ENCODE measurements around the gene PBX4. TPM values are rescaled to one million over a fixed set of nuclear protein-coding genes. Genes with fewer than 3 reads are reported as not detected.

Gene PBX4
- total RNA-seq, 1 experiment from 2014 or later = 11.6 TPM

DNA sequence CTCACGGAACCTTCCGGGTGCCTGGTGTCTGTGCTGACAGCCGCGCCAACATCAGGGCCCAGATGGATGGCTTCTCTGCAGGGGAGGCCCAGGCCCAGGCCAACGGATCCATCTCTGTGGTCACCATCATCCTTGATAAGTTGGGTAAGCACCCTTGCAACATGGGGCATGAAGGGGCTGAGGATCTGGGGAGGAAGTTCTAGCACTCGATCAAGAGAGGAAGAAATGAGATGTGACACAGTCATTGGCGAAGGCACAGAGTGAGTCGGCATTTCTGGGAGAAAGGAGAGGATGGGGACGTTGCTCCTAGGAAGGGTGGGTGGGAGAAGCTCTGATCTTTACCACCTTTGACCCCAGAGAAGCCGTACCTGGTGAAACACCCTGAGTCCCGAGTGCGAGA lies 76.0 kb downstream of the PBX4 start:
- ATAC-seq (no peak), DNase-seq (ENCODE audit: low read depth, low spot score) (no peak)
- H3K4me2 ChIP-seq (ENCODE audit: low read length) = no peak overlapping the region
- POLR2A ChIA-PET = no interaction called here
- H4K20me1 ChIP-seq (ENCODE audit: insufficient read depth) = no peaks in the 10 kb centered on the region
- no peaks in the 10 kb centered on the region for H3K36me3 ChIP-seq (ENCODE audit: control insufficient read depth in 1 of 2, insufficient read depth in 2 of 2, low read length in 2 of 2)
- no peak overlapping the region for H3K4me3 ChIP-seq (replicated peaks in 1 of 2; ENCODE audit: low read depth in 1 of 2, low read length in 2 of 2)
- H3K27ac ChIP-seq (ENCODE audit: low read depth, low read length) = no peak overlapping the region
- no peak overlapping the region for H2AFZ ChIP-seq (ENCODE audit: low read depth, low read length, poor library complexity, severe bottlenecking)
- TF ChIP-seq TCF7L2 (IDR thresholded peaks at IDR 0.05; ENCODE audit: borderline replicate concordance, extremely low read depth, insufficient read depth, insufficient read length) = no peak
- no peak for TF ChIP-seq EGR1 (IDR thresholded peaks at IDR 0.05; ENCODE audit: low read depth)
- no peak for TF ChIP-seq FOSL1 (IDR thresholded peaks at IDR 0.05; ENCODE audit: low read depth)
- no peak for TF ChIP-seq POLR2A (IDR thresholded peaks at IDR 0.05; ENCODE audit: borderline replicate concordance, extremely low read depth, insufficient read depth, insufficient read length)
- CTCF ChIA-PET = no interaction called here
- BruUV-seq (replicated peaks) = no TSS peak
- peaks cover 12 to 34% of the 10 kb centered on the region in 2 experiments for H3K4me1 ChIP-seq (ENCODE audit: control insufficient read depth in 1 of 2, insufficient read depth in 2 of 2, low read length in 2 of 2)
- H3K9me2 ChIP-seq (ENCODE audit: insufficient read depth) = no peaks in the 10 kb centered on the region
- no peaks in the 10 kb centered on the region for H3K27me3 ChIP-seq (ENCODE audit: insufficient read depth, low read length)
- no peaks in the 10 kb centered on the region for H3K9me3 ChIP-seq (ENCODE audit: control insufficient read depth in 1 of 2, insufficient read depth in 1 of 2, low read depth in 1 of 2, low read length in 2 of 2)
- intact Hi-C loops (cut with micrococcal nuclease) = loop anchor here (10.0 kb wide), 1 partner anchor 232 kb away; no protein-coding TSS in a partner anchor
- no peaks in the 10 kb centered on the region for H3K79me2 ChIP-seq (ENCODE audit: insufficient read depth, low read length)
- H3K9ac ChIP-seq (ENCODE audit: low read length) = no peak overlapping the region
- RAD21 ChIA-PET (ENCODE audit: low non-redundant PET in 1 of 2, low total read pairs in 2 of 2, uncharacterized antibody in 2 of 2, unreplicated experiment in 2 of 2) = no interaction called here

DNA sequence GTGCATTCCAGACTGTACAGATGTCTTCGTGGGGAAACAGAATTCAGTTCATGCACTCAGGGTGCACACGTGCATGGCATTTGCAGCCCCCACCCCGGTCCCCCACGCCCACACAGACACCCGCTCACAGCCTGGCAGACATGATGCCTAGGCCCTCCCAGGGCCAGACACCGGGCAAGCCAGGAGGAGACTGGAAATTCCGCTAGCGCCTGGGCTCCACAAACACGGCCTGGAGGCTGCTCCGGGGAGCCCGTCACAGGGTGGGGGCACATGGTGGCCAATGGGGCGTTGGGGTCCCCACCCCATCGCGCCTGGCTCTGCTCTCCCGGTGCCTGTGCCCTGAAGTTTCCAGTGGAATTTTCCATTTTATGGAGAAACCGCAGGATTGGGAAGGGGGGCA lies 76.9 kb downstream of the PBX4 start:
- intact Hi-C loops (cut with micrococcal nuclease) = loop anchor here (10.0 kb wide), 1 partner anchor 233 kb away; no protein-coding TSS in a partner anchor
- ATAC-seq (no peak), DNase-seq (ENCODE audit: low read depth, low spot score) (no peak)
- TF ChIP-seq EZH2phosphoT487 (IDR thresholded peaks at IDR 0.05; ENCODE audit: borderline replicate concordance) (no peak), SIN3A (IDR thresholded peaks at IDR 0.05; ENCODE audit: low read depth) (no peak)
- no peaks in the 10 kb centered on the region for H3K9me3 ChIP-seq (ENCODE audit: control insufficient read depth in 1 of 2, insufficient read depth in 1 of 2, low read depth in 1 of 2, low read length in 2 of 2)
- H2AFZ ChIP-seq (ENCODE audit: low read depth, low read length, poor library complexity, severe bottlenecking) = no peak overlapping the region
- no peaks in the 10 kb centered on the region for H3K9me2 ChIP-seq (ENCODE audit: insufficient read depth)
- no peaks in the 10 kb centered on the region for H3K36me3 ChIP-seq (ENCODE audit: control insufficient read depth in 1 of 2, insufficient read depth in 2 of 2, low read length in 2 of 2)
- no peak overlapping the region for H3K4me3 ChIP-seq (replicated peaks in 1 of 2; ENCODE audit: low read depth in 1 of 2, low read length in 2 of 2)
- peak overlapping the region; percentile 99 for H3K4me2 ChIP-seq (ENCODE audit: low read length)
- H3K27ac ChIP-seq (ENCODE audit: low read depth, low read length) = peak overlapping the region; percentile 35; the same call in 1 of the 2 replicates
- H3K27me3 ChIP-seq (ENCODE audit: insufficient read depth, low read length) = no peaks in the 10 kb centered on the region
- no peaks in the 10 kb centered on the region for H4K20me1 ChIP-seq (ENCODE audit: insufficient read depth)
- peaks cover 12 to 34% of the 10 kb centered on the region in 2 experiments for H3K4me1 ChIP-seq (ENCODE audit: control insufficient read depth in 1 of 2, insufficient read depth in 2 of 2, low read length in 2 of 2)
- H3K79me2 ChIP-seq (ENCODE audit: insufficient read depth, low read length) = no peaks in the 10 kb centered on the region
- POLR2A ChIA-PET = interaction anchor here (0.6 to 1.3 kb wide), 6 partner anchors 11 to 1520 kb away, joined by 3 to 4 read pairs (median 3); partner anchors contain the start of gene ATP13A1
- no peak overlapping the region for H3K9ac ChIP-seq (ENCODE audit: low read length)
- CTCF ChIA-PET = interaction anchor here (0.6 to 2.8 kb wide), 2 partner anchors 9 to 12 kb away, joined by 9 to 52 read pairs; no protein-coding TSS in a partner anchor
- RAD21 ChIA-PET (ENCODE audit: low non-redundant PET in 1 of 2, low total read pairs in 2 of 2, uncharacterized antibody in 2 of 2, unreplicated experiment in 2 of 2) = interaction anchor here in 1 of 2 experiments (0.6 to 1.0 kb wide), 3 partner anchors 9 to 25 kb away, joined by 3 to 4 read pairs (median 4); partner anchors contain the start of gene NDUFA13
- no TSS peak for BruUV-seq (replicated peaks)
